Thyroid gland (tissue), 4 donors: ENCODE measurements around the gene FOXS1. TPM values are rescaled to one million over a fixed set of nuclear protein-coding genes. Genes with fewer than 3 reads are reported as not detected.
"Not testable (repeated sequence)": the region's sequence is repeated elsewhere in the genome, so short reads cannot be mapped to it uniquely, and the experiment has no call there.

Experiments
- DNase-seq, 2 donors: peaks; one replicate each; pipeline ENCODE4 v3.0.0-alpha.2; 2019
- H3K27ac ChIP-seq, 3 donors: fragments of 200-600 bp; sonication (generic); 1 replicate in 2 of 3; 2 replicates in 1 of 3; pipeline ENCODE4 v1.5.1; 2016 to 2019; ENCODE audit warnings: mild to moderate bottlenecking in 1 of 3, moderate library complexity in 1 of 3
- H3K27me3 ChIP-seq: fragments of 200-600 bp; sonication (generic); one replicate; pipeline ENCODE4 v1.5.1; 2019
- H3K36me3 ChIP-seq, 2 donors: fragments of 200-600 bp; sonication (generic); one replicate each; pipeline ENCODE4 v1.5.1; 2016 to 2019
- H3K4me1 ChIP-seq, 2 donors: fragments of 200-600 bp; sonication (generic); one replicate each; pipeline ENCODE4 v1.5.1; 2017 to 2019
- H3K4me3 ChIP-seq, 3 donors: fragments of 200-600 bp; sonication (generic); replicated peaks in 1 of 3; 1 replicate in 2 of 3; 2 replicates in 1 of 3; pipeline ENCODE4 v1.5.1; 2016; ENCODE audit warnings: mild to moderate bottlenecking in 1 of 3
- H3K9me3 ChIP-seq: fragments of 200-600 bp; sonication (generic); one replicate; pipeline ENCODE4 v1.5.1; 2017
- POLR2A ChIP-seq, 2 donors: fragments of 450-650 bp; IDR thresholded peaks; one replicate each; pipeline ENCODE4 v1.6.1; 2017; ENCODE audit warnings: antibody characterized with exemption in 2 of 2, mild to moderate bottlenecking in 2 of 2, moderate library complexity in 1 of 2
- WGBS, 2 donors: methylation state at CpG; one replicate each; pipeline ENCODE4 v1.1.5; 2017; 5-methylcytosine and 5-hydroxymethylcytosine counted together
- intact Hi-C: fragments of 100-400 bp; cut with DNase I; formaldehyde crosslinking; loops from one replicate; pipeline ENCODE4 v1.15.1; 2023
- total RNA-seq, 4 donors: library from RNA; depleted of rRNA; stranded (reverse); fragments of >200 nt; gene quantifications; one replicate each; pipeline ENCODE4 v1.2.3, GENCODE V29; 2016
- TF ChIP-seq, protein P1 (sequence below), 6 experiments: fragments of 200-600 bp in 3 of 6; fragments of 450-650 bp in 3 of 6; sonication (generic) in 3 of 6; IDR thresholded peaks; one replicate each; pipeline ENCODE4 v1.5.1; 2016 to 2019; ENCODE audit warnings: antibody characterized with exemption in 6 of 6, mild to moderate bottlenecking in 2 of 6, inconsistent platforms in 1 of 6, moderate library complexity in 1 of 6

The FOXS1 gene
- total RNA-seq, 4 donors from 2014 or later: 0.44 to 1.0 TPM; not detected in 2

DNA sequence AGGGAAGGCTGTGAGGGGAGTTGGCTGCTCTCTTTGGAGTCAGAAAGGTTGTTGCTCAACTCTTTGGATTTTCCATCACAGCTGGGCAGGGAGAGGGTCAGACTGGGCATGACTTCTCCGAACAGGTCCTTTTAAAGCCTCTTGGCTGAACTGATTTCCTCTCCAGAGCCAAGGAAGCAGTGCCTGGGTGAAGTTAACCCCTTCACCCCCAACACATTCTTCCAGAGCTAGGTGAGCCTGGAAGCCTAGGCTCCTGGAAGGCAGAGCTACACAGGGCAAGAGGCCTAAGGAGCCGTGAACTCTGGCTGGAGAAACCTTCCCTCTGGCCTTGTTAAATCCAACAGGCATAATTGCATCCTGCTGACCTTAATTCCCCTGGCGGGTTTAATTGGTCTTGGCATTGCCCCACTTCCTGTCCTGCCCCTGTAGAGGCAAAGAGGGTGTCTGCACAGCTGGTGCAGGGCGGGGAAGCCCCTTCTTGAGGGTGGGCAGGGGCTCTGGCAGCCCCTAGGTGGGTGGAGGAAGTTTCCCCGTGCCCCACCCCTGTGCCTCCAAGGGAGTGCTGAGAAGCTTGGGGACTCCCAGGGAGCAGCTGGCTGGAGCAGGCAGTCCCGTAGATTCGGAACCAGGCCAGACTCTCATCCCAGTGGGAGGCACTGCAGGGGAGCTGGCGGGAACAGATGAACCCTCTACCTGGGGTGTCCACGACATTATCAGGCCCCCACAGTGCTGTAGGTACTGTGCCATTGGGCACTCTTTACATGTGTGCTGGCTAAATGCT, 29.8 kb downstream of the FOXS1 start:
- DNase-seq: peak; percentile 73 to 75

DNA sequence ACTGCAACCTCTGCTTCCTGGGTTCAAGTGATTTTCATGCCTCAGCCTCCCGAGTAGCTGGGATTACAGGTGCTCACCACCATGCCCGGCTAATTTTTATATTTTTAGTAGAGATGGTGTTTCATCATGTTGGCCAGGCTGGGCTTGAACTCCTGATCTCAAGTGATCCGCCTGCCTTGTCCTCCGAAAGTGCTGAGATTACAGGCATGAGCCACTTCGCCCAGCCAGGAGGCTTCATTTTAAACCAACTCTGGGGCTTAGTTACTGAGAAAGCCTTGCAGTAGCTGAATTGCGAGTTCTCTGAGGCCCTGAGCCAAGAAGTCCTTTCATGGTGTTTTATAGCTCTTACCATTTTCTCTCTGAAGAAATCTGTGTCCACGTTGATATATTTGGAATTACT, 31.3 kb downstream of the FOXS1 start:
- H3K36me3 ChIP-seq, H3K27me3 ChIP-seq, H3K9me3 ChIP-seq, H3K4me3 ChIP-seq, intact Hi-C loops: not testable (repeated sequence)
- H3K4me1 ChIP-seq: peaks cover 70 to 95% of the 10 kb centered on the region in 2 donors
- WGBS, 2 donors: 35 to 37% methylated on average over 7 of the region's 7 CpGs
- peak overlapping the region; percentile 81 to 82 (median 81) for H3K27ac ChIP-seq
- DNase-seq: peak; percentile 53 to 54

More for the DNA sequence above, 29.8 kb downstream of the FOXS1 start:
- Histone ChIP-seq H3K36me3 (no peaks in the 10 kb centered on the region), H3K4me1 (peaks cover 60 to 84% of the 10 kb centered on the region in 2 donors), H3K4me3 (no peak overlapping the region), H3K27me3 (no peaks in the 10 kb centered on the region), H3K27ac (peak overlapping the region; percentile 81 to 82 (median 81)), H3K9me3 (no peaks in the 10 kb centered on the region)
- TF ChIP-seq, protein P1, sequence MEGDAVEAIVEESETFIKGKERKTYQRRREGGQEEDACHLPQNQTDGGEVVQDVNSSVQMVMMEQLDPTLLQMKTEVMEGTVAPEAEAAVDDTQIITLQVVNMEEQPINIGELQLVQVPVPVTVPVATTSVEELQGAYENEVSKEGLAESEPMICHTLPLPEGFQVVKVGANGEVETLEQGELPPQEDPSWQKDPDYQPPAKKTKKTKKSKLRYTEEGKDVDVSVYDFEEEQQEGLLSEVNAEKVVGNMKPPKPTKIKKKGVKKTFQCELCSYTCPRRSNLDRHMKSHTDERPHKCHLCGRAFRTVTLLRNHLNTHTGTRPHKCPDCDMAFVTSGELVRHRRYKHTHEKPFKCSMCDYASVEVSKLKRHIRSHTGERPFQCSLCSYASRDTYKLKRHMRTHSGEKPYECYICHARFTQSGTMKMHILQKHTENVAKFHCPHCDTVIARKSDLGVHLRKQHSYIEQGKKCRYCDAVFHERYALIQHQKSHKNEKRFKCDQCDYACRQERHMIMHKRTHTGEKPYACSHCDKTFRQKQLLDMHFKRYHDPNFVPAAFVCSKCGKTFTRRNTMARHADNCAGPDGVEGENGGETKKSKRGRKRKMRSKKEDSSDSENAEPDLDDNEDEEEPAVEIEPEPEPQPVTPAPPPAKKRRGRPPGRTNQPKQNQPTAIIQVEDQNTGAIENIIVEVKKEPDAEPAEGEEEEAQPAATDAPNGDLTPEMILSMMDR (IDR thresholded peaks at IDR 0.05): no peak
- TF ChIP-seq POLR2A (IDR thresholded peaks at IDR 0.05): no peak
- intact Hi-C loops: no loop called here
- WGBS, 2 donors: 14 to 19% methylated on average over 7 to 9 of the region's 9 CpGs

DNA sequence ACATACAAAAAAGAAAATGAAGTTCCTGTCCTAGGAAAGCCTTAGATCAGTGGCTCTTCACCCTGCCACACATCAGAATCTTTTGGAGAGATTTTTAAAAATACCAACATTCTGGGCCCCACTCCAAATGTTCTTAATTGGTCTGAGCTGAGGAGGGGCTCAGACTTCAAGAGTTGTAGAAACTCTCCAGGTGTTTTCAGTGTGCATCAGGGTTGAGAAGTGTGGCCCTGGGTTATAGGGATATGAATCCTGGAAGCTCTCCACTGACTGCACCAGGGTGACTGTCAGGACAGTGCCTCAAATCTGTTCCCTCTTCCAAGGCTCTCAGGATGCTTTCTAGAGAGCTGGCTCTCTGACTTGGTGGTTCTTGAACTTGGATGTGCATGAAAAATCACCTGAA, 31.8 kb downstream of the FOXS1 start:
- H3K27me3 ChIP-seq: no peaks in the 10 kb centered on the region
- DNase-seq: peak; percentile 56 to 60
- intact Hi-C loops: no loop called here
- no peak overlapping the region for H3K4me3 ChIP-seq
- peak overlapping the region; percentile 81 to 82 (median 81) for H3K27ac ChIP-seq
- no peaks in the 10 kb centered on the region for H3K36me3 ChIP-seq
- H3K9me3 ChIP-seq: no peaks in the 10 kb centered on the region
- no peak for TF ChIP-seq POLR2A (IDR thresholded peaks at IDR 0.05)
- TF ChIP-seq, protein P1 (IDR thresholded peaks at IDR 0.05): no peak
- H3K4me1 ChIP-seq: peaks cover 65 to 91% of the 10 kb centered on the region in 2 donors

DNA sequence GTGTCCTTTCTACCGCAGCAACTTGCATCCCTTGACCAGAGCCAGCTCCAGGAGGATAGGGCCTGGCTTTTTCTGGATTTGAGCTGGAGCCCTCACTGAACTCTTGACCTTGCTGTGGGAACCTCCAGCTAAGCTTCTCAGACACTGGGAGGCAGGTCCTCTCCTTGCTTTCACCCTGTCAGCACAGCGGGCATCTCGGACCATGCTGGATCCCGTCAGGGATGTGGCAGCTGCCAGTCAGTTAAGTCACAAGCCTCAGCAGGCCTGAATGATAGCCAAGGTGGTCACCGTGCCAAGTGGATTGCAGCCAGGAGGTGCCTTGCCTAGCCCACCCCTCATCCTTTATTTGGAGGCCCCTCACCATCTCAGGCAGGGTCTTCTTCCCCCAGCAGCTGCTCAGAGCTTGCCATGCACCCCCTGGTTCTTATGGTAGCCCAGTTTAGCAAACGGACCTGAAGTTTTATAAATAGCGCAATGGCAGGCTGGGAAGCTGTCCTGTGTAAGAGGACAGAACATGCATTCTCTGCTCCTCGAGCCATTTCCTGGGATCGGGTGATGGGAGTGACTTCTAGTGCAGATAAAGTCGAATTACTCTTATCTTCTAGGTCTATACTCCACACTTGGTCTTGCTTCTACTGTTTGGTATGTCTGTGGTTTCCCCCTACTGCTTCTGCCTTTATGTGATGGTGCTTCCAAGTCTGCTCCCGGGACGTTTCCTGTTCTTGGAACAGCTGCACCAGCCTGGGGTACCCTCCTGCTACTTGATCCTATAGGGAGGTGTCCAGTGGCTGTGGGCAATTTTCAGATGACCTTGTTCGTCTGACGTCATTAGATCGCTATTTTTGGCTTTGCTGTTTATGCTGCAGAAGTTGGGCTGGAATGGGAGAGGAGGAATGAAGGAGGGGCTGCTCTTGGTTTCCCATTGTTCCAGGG, 33.3 kb downstream of the FOXS1 start:
- no peak for DNase-seq
- Histone ChIP-seq H3K27ac (peak overlapping the region in 2 of 3 donors; percentile 9 to 82), H3K36me3 (no peaks in the 10 kb centered on the region), H3K4me3 (no peak overlapping the region), H3K4me1 (peaks cover 62 to 78% of the 10 kb centered on the region in 2 donors), H3K27me3 (no peaks in the 10 kb centered on the region), H3K9me3 (no peaks in the 10 kb centered on the region)
- intact Hi-C loops: no loop called here
- 56 to 64% methylated on average over 12 to 13 of the region's 15 CpGs for WGBS, 2 donors
- TF ChIP-seq, protein P1 (IDR thresholded peaks at IDR 0.05): no peak
- no peak for TF ChIP-seq POLR2A (IDR thresholded peaks at IDR 0.05)

- Histone ChIP-seq H3K27me3 (no peaks in the 10 kb centered on the region), H3K9me3 (no peaks in the 10 kb centered on the region), H3K27ac (peak overlapping the region in 2 of 3 donors; percentile 59 to 62), H3K36me3 (no peaks in the 10 kb centered on the region), H3K4me1 (peaks cover 62 to 69% of the 10 kb centered on the region in 2 donors), H3K4me3 (no peak overlapping the region)
- intact Hi-C loops: no loop called here
- 6 to 44% methylated on average over 2 to 4 of the region's 4 CpGs for WGBS, 2 donors
- TF ChIP-seq, protein P1 (IDR thresholded peaks at IDR 0.05): no peak
- TF ChIP-seq POLR2A (IDR thresholded peaks at IDR 0.05): no peak
- no peak for DNase-seq
Measured at GRCh38 chr20:31811198-31811597, 34.2 kb downstream of the FOXS1 start.
